Cardiac fibroblast (primary cell): ENCODE results near the gene ARHGEF11.

Source experiments
- DNase-seq, 2 donors: peaks; one replicate each; pipeline versions ENCODE4 v3.0.0 to v3.0.0-alpha.2; 2010; ENCODE audit warnings: low read depth in 2 of 2
- H3K4me3 ChIP-seq, 2 donors: replicated peaks in 1 of 2; 1 replicate in 1 of 2; 2 replicates in 1 of 2; pipeline ENCODE4 v1.5.1; 2011; ENCODE audit warnings: low read depth in 2 of 2, low read length in 2 of 2, mild to moderate bottlenecking in 2 of 2, moderate library complexity in 1 of 2
- TF ChIP-seq, protein P1 (sequence below): IDR thresholded peaks from one replicate; pipeline ENCODE4 v1.5.1; 2011; ENCODE audit warnings: low read depth, mild to moderate bottlenecking, low read length, inconsistent platforms

The ARHGEF11 gene

GRCh38 chr1:156945881-156946661, 99.5 kb downstream of the ARHGEF11 start:
- no peak overlapping the region for H3K4me3 ChIP-seq
- TF ChIP-seq, protein P1, sequence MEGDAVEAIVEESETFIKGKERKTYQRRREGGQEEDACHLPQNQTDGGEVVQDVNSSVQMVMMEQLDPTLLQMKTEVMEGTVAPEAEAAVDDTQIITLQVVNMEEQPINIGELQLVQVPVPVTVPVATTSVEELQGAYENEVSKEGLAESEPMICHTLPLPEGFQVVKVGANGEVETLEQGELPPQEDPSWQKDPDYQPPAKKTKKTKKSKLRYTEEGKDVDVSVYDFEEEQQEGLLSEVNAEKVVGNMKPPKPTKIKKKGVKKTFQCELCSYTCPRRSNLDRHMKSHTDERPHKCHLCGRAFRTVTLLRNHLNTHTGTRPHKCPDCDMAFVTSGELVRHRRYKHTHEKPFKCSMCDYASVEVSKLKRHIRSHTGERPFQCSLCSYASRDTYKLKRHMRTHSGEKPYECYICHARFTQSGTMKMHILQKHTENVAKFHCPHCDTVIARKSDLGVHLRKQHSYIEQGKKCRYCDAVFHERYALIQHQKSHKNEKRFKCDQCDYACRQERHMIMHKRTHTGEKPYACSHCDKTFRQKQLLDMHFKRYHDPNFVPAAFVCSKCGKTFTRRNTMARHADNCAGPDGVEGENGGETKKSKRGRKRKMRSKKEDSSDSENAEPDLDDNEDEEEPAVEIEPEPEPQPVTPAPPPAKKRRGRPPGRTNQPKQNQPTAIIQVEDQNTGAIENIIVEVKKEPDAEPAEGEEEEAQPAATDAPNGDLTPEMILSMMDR, result no peak
- peak in 1 of 2 donors; percentile 36 for DNase-seq

- TF ChIP-seq, protein P1, result no peak
- no peak for DNase-seq
- no peak overlapping the region for H3K4me3 ChIP-seq
Measured at GRCh38 chr1:156944848-156945247, 100.7 kb downstream of the ARHGEF11 start.

- H3K4me3 ChIP-seq, result no peak overlapping the region
- TF ChIP-seq, protein P1, result no peak
- no peak for DNase-seq
Measured at GRCh38 chr1:156944268-156944667, 101.3 kb downstream of the ARHGEF11 start.

DNA sequence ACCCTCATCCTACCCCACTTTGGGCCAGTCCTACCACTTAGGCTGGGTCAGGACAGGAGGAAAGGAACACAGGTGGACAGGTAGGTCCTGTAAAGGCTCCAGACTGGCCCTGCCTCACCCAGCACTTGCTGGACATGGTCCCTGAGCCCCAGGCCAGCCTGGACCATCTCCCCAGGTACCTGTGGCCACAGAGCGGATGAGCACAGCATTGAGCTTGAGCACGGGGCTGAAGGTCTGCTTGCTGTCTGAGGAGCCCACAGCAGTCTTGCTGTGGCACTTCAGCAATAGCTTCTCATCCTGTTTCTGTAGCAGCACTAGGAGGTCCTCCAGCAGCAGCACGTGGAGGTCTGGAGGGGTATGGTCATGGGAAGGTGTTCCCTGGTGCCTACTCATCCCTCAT, 101.8 kb downstream of the ARHGEF11 start:
- no peak overlapping the region for H3K4me3 ChIP-seq

DNA sequence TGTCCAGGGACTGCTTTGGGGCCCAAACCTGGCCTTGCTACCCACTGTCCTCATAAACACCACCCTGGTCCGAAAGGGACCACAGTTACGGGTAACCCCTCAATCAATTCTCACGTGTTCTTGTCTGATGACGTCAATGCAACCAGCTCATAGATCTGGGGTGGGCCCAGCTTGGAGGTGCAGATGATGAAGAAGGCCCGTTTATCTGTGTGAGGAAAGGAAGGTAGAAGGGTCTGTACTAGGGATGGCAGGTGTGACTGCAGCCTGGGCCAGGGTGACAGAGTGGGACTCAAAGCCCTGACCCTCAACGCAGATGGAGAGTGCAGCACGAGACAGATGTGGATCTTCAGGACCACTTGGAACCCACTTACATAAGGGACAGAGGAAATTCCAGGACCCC, 103.0 kb downstream of the ARHGEF11 start:
- no peak for DNase-seq
- no peak overlapping the region for H3K4me3 ChIP-seq
- TF ChIP-seq, protein P1, result no peak

More for the DNA sequence above, 101.8 kb downstream of the ARHGEF11 start:
- TF ChIP-seq, protein P1, result no peak
- no peak for DNase-seq

GRCh38 chr1:156942176-156942575, 103.4 kb downstream of the ARHGEF11 start:
- H3K4me3 ChIP-seq, result no peak overlapping the region
- no peak for DNase-seq
- TF ChIP-seq, protein P1, result no peak
